ENCODE results near the gene KRT81. TPM values are rescaled to one million over a fixed set of nuclear protein-coding genes. Genes with fewer than 3 reads are reported as not detected.

The KRT81 gene
- 2.9 TPM for total RNA-seq (ENCODE audit: insufficient read depth, low replicate concordance)

GRCh38 chr12:52291267-52291935, at the start of gene KRT81:
TSS of gene KRT81 (minus strand) at chr12:52291534. CDS start at chr12:52291465, 69 bp downstream.
- no peak for DNase-seq (ENCODE audit: low spot score)

- no peak for DNase-seq (ENCODE audit: low spot score)
Measured at GRCh38 chr12:52338241-52338960, 47.1 kb upstream of the KRT81 start.

- DNase-seq (ENCODE audit: low spot score) = no peak
Measured at GRCh38 chr12:52337054-52337453, 45.7 kb upstream of the KRT81 start.

GRCh38 chr12:52336641-52337040, 45.3 kb upstream of the KRT81 start:
- no peak for DNase-seq (ENCODE audit: low spot score)

GRCh38 chr12:52335598-52336262, 44.4 kb upstream of the KRT81 start:
- no peak for DNase-seq (ENCODE audit: low spot score)

GRCh38 chr12:52334185-52334584, 42.9 kb upstream of the KRT81 start:
- no peak for DNase-seq (ENCODE audit: low spot score)

- no peak for DNase-seq (ENCODE audit: low spot score)
Measured at GRCh38 chr12:52333321-52333720, 42.0 kb upstream of the KRT81 start.

GRCh38 chr12:52332381-52332780, 41.0 kb upstream of the KRT81 start:
- no peak for DNase-seq (ENCODE audit: low spot score)

- DNase-seq (ENCODE audit: low spot score) = no peak
Measured at GRCh38 chr12:52331833-52332232, 40.5 kb upstream of the KRT81 start.

GRCh38 chr12:52331039-52331438, 39.7 kb upstream of the KRT81 start:
- no peak for DNase-seq (ENCODE audit: low spot score)

GRCh38 chr12:52327830-52328500, 36.6 kb upstream of the KRT81 start:
- no peak for DNase-seq (ENCODE audit: low spot score)

- DNase-seq (ENCODE audit: low spot score) = peak; percentile 81
Measured at GRCh38 chr12:52327052-52327829, 35.9 kb upstream of the KRT81 start.

- DNase-seq (ENCODE audit: low spot score) = no peak
Measured at GRCh38 chr12:52324153-52324444, 32.8 kb upstream of the KRT81 start.

- DNase-seq (ENCODE audit: low spot score) = no peak
Measured at GRCh38 chr12:52323416-52324152, 32.2 kb upstream of the KRT81 start.

- DNase-seq (ENCODE audit: low spot score) = no peak
Measured at GRCh38 chr12:52323001-52323400, 31.7 kb upstream of the KRT81 start.

- DNase-seq (ENCODE audit: low spot score) = no peak
Measured at GRCh38 chr12:52322069-52322468, 30.7 kb upstream of the KRT81 start.

GRCh38 chr12:52321418-52321817, 30.1 kb upstream of the KRT81 start:
- DNase-seq (ENCODE audit: low spot score) = no peak

- DNase-seq (ENCODE audit: low spot score) = no peak
Measured at GRCh38 chr12:52320784-52321400, 29.6 kb upstream of the KRT81 start, which contains the start of gene KRT83. TSS of gene KRT83 (minus strand) at chr12:52321398. CDS start at chr12:52321335, 63 bp downstream.

- no peak for DNase-seq (ENCODE audit: low spot score)
Measured at GRCh38 chr12:52319097-52319496, 27.8 kb upstream of the KRT81 start.
